GM12801 (cell line): ENCODE data around the gene PIK3R6.

Source experiments
- CTCF ChIP-seq: IDR thresholded peaks from one replicate; pipeline ENCODE4 v1.5.1; 2011; ENCODE audit warnings: control low read depth; ENCODE audit not compliant: insufficient read length; ENCODE audit errors: extremely low read depth

PIK3R6 gene

GRCh38 chr17:8798176-8798845 lies 69.2 kb downstream of the PIK3R6 start:
- no peak for TF ChIP-seq CTCF

- TF ChIP-seq CTCF = no peak
Measured at GRCh38 chr17:8797621-8798175, 69.8 kb downstream of the PIK3R6 start.

- TF ChIP-seq CTCF = no peak
Measured at GRCh38 chr17:8794636-8795035, 72.8 kb downstream of the PIK3R6 start.

GRCh38 chr17:8793649-8794048 lies 73.8 kb downstream of the PIK3R6 start:
- TF ChIP-seq CTCF = no peak

- no peak for TF ChIP-seq CTCF
Measured at GRCh38 chr17:8792646-8793045, 74.8 kb downstream of the PIK3R6 start.

- TF ChIP-seq CTCF = no peak
Measured at GRCh38 chr17:8791910-8792270, 75.6 kb downstream of the PIK3R6 start.

GRCh38 chr17:8791248-8791909 lies 76.1 kb downstream of the PIK3R6 start:
- no peak for TF ChIP-seq CTCF
